Activated effector memory CD4-positive, alpha-beta T cell treated with anti-CD3 and anti-CD28 coated beads, Interleukin-2, amount 50 U/mL, for 16 hours (primary cell): ENCODE measurements around the gene TRIM33.
"Not testable (repeated sequence)": the region's sequence is repeated elsewhere in the genome, so short reads cannot be mapped to it uniquely, and the experiment has no call there.

Experiments used
- DNase-seq: peaks from one replicate; pipeline ENCODE4 v3.0.0-alpha.2; 2020

TRIM33 gene

DNA sequence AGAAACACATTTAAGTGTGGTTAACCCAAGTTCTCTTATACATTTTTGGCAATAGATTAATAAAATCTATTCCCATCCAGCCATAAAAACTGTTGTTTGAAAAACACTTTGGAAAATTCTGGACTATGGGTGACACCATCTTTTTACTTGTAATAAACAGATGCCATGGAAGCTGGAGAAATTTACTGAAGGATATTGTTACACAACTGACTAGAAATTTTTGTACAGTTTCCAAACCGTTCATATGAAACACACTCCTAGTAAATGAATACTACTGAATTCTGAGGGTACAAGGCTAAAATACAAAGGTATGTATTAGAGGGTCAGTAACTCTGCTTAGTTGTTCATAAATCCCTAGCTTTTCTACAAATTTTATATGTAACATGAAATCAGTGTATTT, 48.7 kb downstream of the TRIM33 start:
- DNase-seq: no peak

DNA sequence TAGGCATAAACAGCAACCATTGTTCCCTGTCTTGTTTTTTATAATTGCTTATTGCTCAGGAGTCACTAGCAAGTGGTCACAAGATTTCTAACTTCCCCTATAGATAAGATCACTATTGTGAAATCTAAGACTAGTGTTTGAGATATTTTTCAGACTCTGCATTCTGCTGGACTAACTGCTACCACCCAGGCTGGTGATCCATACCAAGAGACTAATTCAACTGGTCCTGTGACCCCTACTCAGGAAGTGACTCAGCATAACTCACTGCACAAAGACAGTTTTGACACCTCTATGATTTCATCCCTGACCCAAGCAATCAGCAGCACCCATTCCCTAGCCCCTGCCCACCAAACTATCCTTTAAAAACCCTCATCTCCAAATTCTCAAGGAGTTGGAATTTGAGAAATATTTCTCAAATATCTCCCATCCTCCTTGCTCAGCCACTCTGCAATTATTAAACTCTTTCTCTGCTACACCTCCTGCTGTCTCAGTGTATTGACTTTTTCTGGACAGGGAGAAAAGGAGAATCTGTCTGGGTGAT, 52.7 kb downstream of the TRIM33 start:
- no peak for DNase-seq

DNA sequence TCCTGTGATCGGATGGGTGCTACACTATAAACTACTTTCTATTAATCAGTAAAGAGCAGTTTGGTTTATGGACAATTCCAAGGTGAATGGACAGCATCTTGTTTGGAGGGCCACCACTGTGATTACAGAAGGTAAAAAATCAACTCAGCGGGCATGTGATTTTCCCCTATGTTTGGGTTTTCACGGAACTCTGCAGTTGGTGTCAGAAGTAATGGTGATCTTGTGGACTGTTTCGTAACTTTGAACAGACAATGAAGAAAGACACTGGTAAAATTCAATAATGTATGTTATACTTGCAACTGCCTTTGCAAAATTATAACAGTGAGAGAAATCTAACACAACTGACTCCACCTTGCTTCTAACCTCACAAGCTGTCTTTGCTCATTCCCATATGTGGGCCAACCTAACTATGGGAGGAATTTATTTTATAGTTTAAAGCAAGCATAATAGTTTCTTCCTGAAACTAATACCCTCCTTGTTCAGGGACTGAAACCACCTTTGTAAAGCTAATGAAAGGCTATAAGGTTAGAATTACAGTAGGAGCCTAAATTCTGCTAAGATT, 53.2 kb downstream of the TRIM33 start:
- DNase-seq: no peak

DNA sequence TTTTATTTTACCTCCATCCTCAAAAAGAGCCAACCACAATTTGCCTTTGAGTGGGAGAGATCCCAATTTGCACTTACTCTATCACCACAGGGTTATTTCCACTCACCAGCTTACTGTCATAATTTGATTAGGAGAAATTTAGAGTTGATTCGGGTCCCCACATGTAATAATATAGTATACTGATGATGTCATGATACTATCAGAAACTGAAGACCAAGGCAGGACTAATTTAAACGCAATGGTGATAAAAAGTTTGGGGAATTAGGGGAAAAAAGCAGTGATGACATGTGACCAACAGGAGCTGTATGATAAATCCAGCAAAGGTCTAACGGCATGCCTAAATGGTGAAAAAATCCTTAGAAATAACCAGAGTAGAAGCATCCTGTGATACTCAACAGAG, 54.4 kb downstream of the TRIM33 start:
- DNase-seq: no peak

DNA sequence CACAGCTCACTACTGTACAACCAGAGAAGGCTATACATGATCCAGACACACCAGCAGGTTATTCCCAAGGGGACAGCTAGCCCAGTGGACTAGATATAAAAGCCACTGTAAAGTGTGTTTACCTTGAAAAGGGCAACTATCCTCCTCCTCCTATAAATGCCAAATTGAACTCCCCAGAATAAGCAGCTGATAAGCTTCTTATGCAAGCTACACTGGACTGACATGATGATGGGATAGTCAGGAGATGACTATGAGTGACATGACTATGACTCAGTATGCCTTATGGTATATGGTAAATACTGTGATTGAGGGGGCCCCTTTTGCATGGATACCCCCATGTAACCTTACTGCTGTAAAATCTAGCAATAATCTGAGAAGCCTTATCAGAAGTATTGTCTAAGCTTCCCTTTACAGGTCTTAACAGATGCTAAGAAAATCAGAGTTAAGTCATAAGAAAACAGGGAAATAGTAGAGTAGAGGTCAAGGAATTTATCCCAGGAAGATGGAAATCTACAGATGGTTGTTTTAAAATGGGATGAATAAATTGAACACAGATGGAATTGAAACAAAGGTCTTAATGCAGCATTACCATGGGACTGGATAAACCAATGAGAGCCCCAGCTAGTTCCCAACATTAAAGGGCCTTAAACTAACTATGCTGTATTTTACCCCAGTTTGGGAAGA, 55.8 kb downstream of the TRIM33 start:
- DNase-seq: no peak

DNA sequence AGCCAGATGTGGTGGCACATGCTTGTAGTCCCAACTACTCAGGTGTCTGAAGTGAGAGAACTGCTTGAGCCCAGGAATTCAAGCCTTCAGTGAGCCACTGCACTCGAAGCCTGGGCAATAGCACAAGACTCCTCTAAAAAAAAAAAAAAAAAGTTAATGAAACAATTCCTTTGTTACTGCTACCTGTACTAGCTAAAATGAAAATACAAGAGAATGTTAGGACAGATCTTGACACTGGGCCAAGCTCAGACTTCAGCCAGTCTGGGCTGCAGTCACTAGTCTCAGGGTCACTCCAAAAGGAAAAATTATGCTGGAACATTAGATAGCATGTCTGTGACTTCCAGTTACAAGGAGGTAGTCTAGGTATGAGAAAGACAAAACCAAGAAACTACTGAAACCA, 56.5 kb downstream of the TRIM33 start:
- DNase-seq: no peak

DNA sequence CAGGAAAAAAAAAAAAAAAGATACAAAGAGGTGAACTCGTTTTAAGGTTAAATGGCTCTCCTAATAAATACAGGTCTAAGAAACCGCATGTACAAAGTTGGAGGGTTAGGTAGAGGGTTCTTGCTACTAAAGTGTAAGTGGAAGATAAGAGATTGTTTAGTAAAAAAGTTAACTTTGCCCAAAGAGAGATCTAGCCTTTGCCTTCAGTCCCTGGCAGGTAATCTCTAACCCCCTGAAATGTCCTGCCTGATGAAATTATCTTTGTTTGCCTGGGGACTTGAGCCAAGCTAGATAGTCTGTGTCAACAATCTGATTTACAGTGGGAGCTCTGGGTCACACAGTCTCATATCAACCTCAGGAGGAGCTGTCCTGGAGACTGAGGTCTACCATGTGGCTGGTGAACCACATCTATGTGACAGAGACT, 57.6 kb downstream of the TRIM33 start:
- DNase-seq: no peak

DNA sequence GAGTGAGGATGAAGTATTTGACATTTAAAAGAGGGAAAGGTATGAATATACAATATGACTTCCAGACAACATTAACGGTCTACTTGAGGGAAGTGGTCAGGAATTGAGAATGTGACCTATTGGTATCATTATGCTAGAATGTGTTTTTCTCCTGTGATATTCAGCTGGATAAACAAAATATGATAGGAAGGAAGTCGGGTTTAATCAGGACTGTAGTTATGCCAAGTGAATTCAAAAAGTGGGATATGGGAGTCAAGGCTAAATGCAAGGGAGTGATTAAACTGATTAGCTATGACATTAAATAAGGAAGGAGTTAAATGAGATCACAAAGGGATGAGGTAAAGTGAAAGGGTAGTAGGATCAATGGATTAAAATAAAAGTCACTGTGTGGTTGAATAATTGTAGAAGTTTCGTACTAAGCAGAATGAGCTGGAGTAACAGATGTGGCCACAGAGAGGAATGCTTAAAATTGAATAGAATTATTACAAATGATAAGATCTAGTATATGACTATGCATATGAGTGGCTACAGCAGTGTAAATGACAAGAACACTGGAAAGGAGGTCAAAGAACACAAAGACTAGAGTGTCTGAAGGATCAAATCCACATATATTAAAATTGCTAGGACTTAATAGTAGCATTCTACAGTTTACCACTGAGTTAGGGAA, 62.5 kb downstream of the TRIM33 start:
- DNase-seq: no peak

DNA sequence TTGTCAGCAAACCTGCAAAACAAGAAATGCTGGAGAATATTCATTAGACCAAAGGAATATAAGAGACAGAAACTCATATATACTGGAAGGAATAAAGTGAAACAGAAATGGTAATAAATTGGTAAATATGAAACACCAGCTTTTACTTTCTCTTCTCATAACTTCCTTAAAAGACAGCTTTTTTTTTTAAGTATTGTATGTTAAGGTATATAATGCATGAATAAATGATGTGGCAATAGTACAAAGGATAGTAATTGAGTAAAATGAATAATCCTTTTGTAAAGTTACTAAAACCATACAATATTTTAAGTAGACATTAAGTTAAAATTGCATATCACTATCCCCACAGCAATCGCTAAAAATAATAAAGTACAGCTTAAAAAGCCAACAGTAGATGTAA, 64.8 kb downstream of the TRIM33 start:
- no peak for DNase-seq

DNA sequence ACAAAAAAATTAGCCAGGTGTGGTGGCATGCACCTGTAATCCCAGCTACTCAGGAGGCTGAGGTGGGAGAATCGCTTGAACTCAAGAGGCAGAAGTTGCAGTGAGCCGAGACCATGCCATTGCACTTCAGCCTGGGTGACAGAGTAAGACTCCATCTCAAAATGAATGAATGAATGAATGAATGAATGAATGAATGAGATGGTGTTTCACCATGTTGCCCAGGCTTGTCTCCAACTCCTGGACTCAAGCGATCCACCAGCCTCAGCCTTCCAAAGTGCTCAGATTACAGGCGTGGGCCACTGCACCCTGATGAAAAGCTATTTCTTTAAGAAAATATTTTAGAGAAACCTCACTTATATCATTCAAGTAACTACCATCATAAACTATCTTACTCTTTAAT, 67.8 kb downstream of the TRIM33 start:
- not testable (repeated sequence) for DNase-seq

DNA sequence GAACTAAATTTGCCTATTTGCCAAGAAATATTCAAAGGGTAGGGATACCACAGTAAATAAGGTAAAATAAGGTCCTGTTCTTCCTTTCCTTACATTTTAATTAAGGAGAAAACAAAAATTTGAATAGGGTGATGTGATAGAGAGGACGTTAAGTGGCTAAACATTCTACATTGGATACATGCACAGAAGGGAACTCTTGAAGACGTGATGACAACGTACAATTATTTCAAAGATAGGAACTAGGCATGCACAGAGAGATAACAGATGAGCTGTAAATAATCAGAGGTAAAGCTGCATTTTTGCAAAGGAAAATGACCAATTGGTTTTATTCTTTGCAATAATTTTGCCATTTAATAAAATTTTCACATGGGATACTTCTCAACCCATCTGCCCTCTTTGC, 69.7 kb downstream of the TRIM33 start:
- no peak for DNase-seq

DNA sequence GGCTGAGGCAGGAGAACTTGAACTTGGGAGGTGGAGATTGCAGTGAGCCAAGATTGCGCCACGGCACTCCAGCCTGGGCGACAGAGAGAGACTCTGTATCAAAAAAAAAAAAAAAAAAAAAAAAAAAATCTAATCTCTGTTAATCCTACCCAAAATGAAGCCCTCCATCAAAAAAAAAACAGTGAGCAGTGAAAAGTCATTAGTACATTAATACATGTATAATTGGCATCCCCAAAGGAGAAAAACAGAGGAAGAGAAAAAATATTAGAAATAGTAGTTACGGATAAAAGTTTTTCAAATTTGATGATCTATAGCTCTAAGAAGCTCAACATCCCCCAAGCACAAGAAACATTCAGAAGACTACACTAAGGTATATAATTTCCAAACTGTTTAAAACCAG, 71.6 kb downstream of the TRIM33 start:
- DNase-seq: no peak

DNA sequence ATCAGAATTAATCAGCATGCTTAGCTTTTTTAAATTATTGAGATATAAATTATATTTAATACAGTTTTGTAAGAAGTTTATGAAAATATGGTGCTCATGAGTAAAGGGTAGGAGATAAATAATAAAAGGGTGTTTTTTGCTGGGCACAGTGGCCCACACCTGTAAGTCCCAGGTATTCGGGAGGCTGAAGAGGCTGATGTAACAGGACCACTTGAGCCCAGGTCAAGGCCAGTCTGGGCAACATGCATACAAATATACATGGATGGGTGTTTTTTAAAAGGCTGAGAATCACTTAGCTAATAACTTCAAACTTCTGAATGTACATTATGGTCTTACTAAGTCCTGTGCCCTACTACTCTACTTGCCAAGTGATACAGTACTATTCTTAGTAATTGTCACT, 73.2 kb downstream of the TRIM33 start:
- DNase-seq: no peak

DNA sequence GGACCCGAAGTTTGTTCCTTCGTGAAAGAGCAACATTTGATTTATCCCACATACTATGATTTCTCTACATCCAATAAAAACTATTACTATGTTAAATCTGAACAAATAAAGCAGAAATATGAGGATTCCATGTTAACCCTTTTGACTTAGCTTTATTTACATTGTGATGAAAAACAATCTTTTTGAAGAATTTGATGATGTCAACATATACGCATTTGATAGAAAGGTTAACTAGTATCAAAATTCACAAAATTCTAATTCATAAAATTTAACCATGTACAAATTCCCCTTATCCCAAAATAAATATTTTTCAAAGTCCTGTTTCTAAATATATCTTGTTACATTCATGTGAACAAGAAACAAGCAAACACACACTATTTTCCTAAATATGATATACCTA, 74.2 kb downstream of the TRIM33 start:
- DNase-seq: no peak

DNA sequence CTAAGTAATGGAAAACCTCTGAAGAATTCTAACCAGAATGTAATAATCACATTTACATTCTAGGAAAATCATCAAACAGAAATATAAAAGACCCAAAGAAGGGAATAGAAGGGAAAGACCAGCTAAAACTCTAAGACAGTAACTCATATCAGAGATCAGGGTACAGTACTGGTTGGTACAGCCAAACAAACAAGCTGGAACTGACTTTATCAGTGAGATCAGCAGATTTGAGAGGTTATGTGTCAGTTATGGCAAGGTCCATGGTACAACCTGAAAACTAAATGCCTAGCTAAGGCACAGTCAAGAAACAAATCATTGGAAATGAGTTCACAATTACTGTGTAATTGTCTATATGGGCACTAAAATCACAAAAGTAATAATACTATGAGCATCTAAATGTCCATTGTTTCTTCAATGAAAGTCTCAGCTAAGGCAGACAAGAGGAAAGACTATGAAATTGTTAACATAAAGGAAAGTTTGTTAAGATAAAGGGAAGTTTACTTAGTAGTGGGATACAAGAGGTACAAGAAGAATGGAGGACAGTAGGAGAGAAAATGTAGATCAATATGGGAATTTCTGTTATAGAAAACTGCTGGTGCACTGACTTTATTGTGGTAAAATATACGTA, 75.8 kb downstream of the TRIM33 start:
- DNase-seq: no peak

DNA sequence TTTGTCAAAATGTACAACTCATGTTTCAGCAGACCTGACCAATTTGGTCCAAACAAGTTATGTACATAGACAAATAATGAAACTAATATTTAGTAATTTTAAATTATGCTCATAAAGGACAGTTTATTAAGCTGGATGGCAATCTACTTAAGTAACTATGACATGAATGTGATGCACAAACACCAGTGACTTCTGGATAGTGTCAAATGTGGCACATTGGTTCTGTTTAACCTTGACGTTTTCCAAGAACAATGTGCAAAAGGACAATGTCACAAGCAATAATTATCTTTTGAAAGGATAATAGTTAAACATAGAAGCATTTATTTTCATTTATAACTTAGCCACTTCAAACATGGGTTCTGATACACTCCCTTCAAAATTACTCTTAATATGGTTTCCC, 80.0 kb downstream of the TRIM33 start:
- DNase-seq: no peak

DNA sequence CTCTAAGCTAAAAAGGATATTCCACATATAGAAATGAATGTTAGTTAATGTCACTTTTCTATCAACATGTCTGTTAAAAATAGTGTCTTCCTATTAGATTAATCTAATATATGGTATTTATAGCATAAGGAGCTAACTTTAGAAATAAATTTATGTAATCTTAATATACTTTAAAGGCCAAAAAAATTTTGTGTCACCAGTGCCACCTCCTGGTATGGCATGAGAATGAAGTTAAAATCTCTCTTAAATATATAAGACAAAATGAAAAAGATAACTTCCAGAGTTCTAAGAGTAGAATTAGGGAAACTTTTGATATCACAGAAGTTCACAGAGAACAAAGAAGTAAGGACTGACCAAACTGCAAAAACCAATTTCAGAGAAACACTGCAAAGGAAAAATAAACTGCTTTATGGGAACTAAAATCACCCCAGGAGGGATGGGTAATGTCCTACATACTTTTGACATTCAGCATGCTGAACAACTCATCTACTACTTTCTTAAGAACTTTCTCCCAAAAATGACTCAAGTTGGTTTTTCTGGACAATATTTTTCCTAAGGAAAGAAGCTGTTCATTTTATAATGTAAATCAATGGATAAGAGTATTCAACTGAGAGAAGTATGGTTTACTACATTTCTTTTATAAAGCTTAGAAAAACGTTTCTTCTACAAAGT, 82.8 kb downstream of the TRIM33 start:
- DNase-seq: no peak

DNA sequence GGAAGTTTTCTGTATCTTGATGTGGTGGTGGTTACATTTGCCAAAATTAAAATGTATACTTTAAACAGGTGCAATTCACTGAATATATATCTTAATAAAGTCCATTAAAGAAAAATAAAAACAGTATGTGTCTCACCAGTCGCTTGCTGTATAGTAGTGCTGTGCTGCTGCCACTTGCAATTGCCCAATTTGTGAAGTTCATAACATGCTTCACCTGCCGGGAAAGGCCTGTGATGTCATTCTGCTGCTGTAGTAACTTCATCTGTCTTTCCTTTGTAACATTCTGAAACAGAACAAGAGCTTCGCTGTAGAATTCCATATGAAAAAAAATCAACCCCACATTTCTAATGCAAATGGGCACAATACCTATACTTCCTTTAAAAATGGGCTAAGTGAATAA, 83.4 kb downstream of the TRIM33 start:
- no peak for DNase-seq

DNA sequence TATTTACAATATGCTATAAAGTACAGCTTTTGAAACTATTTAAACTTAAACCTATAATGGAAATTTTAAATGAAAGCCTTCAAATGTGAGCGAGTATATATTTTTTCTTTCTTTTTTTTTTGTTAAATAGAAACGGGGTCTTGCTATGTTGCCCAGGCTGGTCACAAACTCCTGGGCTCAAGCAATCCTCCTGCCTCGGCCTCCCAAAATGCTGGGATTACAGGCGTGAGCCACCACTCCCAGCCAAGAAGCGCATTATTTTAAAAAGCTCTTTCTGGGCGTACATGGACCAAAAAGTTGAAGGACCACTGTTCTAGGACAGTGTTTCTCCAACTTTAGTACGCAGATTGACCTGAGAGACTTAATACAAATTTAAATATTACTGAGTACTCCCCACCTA, 87.5 kb downstream of the TRIM33 start:
- DNase-seq: no peak

DNA sequence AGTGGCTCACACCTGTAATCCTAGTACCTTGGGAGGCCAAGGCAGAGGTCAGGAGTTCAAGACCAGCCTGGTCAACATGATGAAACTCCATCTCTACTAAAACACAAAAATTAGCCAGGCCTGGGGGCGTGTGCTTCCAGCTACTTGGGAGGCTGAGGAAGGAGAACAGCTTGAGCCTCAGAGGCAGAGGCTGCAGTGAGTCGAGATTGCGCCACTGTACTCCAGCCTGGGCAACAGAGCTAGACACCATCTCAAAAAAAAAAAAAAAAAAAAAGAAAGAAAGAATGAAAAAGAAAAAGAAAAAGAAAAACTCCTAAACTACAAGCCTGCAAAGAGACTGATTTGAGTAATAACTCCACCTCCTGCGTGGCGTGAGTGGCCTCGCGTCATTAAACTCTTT, 92.1 kb downstream of the TRIM33 start:
- not testable (repeated sequence) for DNase-seq

DNA sequence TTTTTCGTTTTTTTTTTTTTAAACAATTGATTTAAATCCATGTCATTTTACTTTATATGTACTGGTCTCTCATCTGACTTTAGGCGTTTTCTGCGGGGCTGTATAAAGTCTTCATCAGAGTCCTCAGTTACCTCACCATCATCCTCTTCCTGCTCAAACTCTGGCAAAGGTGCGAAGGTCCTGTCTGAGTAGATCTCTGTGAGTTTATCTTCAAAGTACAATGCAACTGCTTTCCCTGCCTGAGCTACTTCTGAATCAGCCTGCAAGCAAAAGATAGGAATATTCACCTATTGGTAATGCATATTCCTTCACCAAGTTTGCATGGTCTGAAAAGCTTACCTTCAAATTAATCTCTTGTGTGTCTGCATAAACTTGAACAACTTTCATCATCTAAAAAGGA, 113.4 kb downstream of the TRIM33 start:
- no peak for DNase-seq

DNA sequence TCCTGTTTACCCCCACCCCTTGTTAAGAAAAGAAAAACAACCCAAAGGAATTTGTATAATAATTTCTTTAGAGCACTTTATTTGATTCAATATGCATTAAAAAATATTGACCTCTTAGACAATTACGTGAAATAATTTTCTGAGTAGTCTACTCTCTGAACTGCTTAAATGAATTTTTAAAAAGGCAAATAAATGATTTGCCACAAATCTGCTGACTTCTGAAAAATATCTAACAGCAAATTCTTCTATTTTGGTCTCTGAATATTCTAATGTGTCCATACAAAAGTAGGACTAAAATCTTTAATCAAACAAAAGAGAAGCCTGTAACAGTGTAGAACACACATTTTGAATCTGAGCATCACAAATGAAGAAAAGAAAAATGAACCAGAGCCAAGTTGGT, 115.1 kb downstream of the TRIM33 start:
- no peak for DNase-seq

DNA sequence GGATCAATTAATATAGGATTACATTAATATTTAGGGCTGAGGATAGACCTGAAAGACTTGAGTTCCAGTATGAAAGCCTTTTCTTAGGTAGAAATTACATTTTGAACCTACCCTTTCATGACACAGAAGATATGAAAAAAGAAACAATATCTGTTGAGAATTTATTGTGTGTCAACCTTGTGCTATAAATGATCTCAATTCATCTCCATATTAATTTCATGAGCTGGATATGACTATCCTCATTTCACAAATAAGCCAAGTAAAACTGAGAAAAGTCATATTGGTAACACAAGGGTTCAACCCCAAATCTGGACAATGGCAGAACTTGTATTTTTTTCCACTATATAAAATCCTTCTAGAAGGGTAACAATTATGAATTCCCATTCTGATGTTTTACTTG, 120.0 kb downstream of the TRIM33 start:
- DNase-seq: no peak
